Activated naive CD4-positive, alpha-beta T cell treated with anti-CD3 and anti-CD28 coated beads for 36 hours (primary cell): ENCODE measurements around the gene CCL19. TPM values are rescaled to one million over a fixed set of nuclear protein-coding genes. Genes with fewer than 3 reads are reported as not detected.
"Not testable (repeated sequence)": the region's sequence is repeated elsewhere in the genome, so short reads cannot be mapped to it uniquely, and the experiment has no call there.

Experiments used
- CTCF ChIA-PET: fragments of 350-600 bp; sonication (Branson Sonifier 250); formaldehyde crosslinking; loops from one replicate; lab custom pipeline; 2021; ENCODE audit warnings: antibody characterized with exemption; lab: Charles Lee
- DNase-seq: peaks from one replicate; pipeline ENCODE4 v3.0.0-alpha.2; 2020
- H3K27ac Mint-ChIP-seq: one replicate; pipeline ENCODE4 v1.8.0; 2021; ENCODE audit warnings: mild to moderate bottlenecking, mixed read lengths
- H3K27me3 Mint-ChIP-seq: one replicate; pipeline ENCODE4 v1.8.0; 2021; ENCODE audit warnings: low read depth, mixed read lengths
- H3K36me3 Mint-ChIP-seq: one replicate; pipeline ENCODE4 v1.8.0; 2021; ENCODE audit warnings: low read depth, mixed read lengths
- H3K4me1 Mint-ChIP-seq: one replicate; pipeline ENCODE4 v1.8.0; 2021; ENCODE audit warnings: low read depth, mixed read lengths
- H3K4me3 Mint-ChIP-seq: one replicate; pipeline ENCODE4 v1.8.0; 2021; ENCODE audit warnings: mild to moderate bottlenecking, moderate library complexity, mixed read lengths
- H3K9me3 Mint-ChIP-seq: one replicate; pipeline ENCODE4 v1.8.0; 2021; ENCODE audit warnings: mixed read lengths
- intact Hi-C: fragments of 100-400 bp; cut with micrococcal nuclease; formaldehyde crosslinking; loops from one replicate; pipeline ENCODE4 v1.15.1; 2023
- total RNA-seq, 2 experiments: library from RNA; stranded (reverse); gene quantifications; one replicate each; pipeline ENCODE4 v1.2.3, GENCODE V29; 2021

The CCL19 gene
- total RNA-seq, result not detected

- no peaks in the 10 kb centered on the region for H3K4me1 Mint-ChIP-seq
- H3K27me3 Mint-ChIP-seq, result no peaks in the 10 kb centered on the region
- H3K36me3 Mint-ChIP-seq, result no peaks in the 10 kb centered on the region
- intact Hi-C loops, result no loop called here
- CTCF ChIA-PET, result interaction anchor here (0.7 to 1.2 kb wide), 2 partner anchors 11 to 144 kb away, joined by 3 to 5 read pairs; no protein-coding TSS in a partner anchor
- no peaks in the 10 kb centered on the region for H3K9me3 Mint-ChIP-seq
- DNase-seq, result no peak
- H3K27ac Mint-ChIP-seq, result no peak within 1 kb of the TSS
- H3K4me3 Mint-ChIP-seq, result no peak within 1 kb of the TSS
Measured at GRCh38 chr9:34690983-34691935, at the start of gene CCL19. TSS of gene CCL19 (minus strand) at chr9:34691276. CDS start at chr9:34691139, 137 bp downstream.

- DNase-seq, H3K9me3 Mint-ChIP-seq, H3K4me3 Mint-ChIP-seq, H3K36me3 Mint-ChIP-seq, H3K27me3 Mint-ChIP-seq, H3K27ac Mint-ChIP-seq, intact Hi-C loops, H3K4me1 Mint-ChIP-seq: not testable (repeated sequence)
- CTCF ChIA-PET, result interaction anchor here (1.3 kb wide), 1 partner anchor 11 kb away, joined by 3 read pairs; no protein-coding TSS in a partner anchor
Measured at GRCh38 chr9:34740176-34740575, 49.1 kb upstream of the CCL19 start.

- intact Hi-C loops, result no loop called here
- H3K4me1 Mint-ChIP-seq, result peaks cover 3% of the 10 kb centered on the region
- no peaks in the 10 kb centered on the region for H3K27me3 Mint-ChIP-seq
- H3K4me3 Mint-ChIP-seq, result no peak overlapping the region
- no peaks in the 10 kb centered on the region for H3K36me3 Mint-ChIP-seq
- no peaks in the 10 kb centered on the region for H3K9me3 Mint-ChIP-seq
- no peak overlapping the region for H3K27ac Mint-ChIP-seq
- CTCF ChIA-PET, result no interaction called here
- DNase-seq, result no peak
Measured at GRCh38 chr9:34737677-34738260, 46.7 kb upstream of the CCL19 start.

- CTCF ChIA-PET, result interaction anchor here (0.6 kb wide), 1 partner anchor 62 kb away, joined by 3 read pairs; no protein-coding TSS in a partner anchor
- Mint-ChIP-seq H3K9me3 (no peaks in the 10 kb centered on the region), H3K36me3 (no peaks in the 10 kb centered on the region), H3K27ac (no peak overlapping the region), H3K4me1 (no peaks in the 10 kb centered on the region), H3K27me3 (no peaks in the 10 kb centered on the region), H3K4me3 (no peak overlapping the region)
- no peak for DNase-seq
- intact Hi-C loops, result no loop called here
Measured at GRCh38 chr9:34734720-34735119, 43.6 kb upstream of the CCL19 start.

- Mint-ChIP-seq H3K9me3 (no peaks in the 10 kb centered on the region), H3K4me3 (no peak overlapping the region)
Measured at GRCh38 chr9:34732886-34733285, 41.8 kb upstream of the CCL19 start.

GRCh38 chr9:34732478-34732877 is 41.4 kb upstream of the CCL19 start:
- H3K27me3 Mint-ChIP-seq, result no peaks in the 10 kb centered on the region
- CTCF ChIA-PET, result no interaction called here
- H3K4me3 Mint-ChIP-seq, result no peak overlapping the region
- H3K36me3 Mint-ChIP-seq, result no peaks in the 10 kb centered on the region
- H3K27ac Mint-ChIP-seq, result no peak overlapping the region
- no peaks in the 10 kb centered on the region for H3K4me1 Mint-ChIP-seq
- intact Hi-C loops, result no loop called here
- no peak for DNase-seq
- no peaks in the 10 kb centered on the region for H3K9me3 Mint-ChIP-seq

More at GRCh38 chr9:34732886-34733285, 41.8 kb upstream of the CCL19 start:
- intact Hi-C loops, result no loop called here
- Mint-ChIP-seq H3K36me3 (no peaks in the 10 kb centered on the region), H3K27ac (no peak overlapping the region), H3K4me1 (no peaks in the 10 kb centered on the region), H3K27me3 (no peaks in the 10 kb centered on the region)
- DNase-seq, result no peak
- CTCF ChIA-PET, result interaction anchor here (1.4 kb wide), 1 partner anchor 31 kb away, joined by 3 read pairs; no protein-coding TSS in a partner anchor

GRCh38 chr9:34723141-34723540 is 32.1 kb upstream of the CCL19 start:
- Mint-ChIP-seq H3K4me3 (no peak overlapping the region), H3K27me3 (no peaks in the 10 kb centered on the region), H3K9me3 (no peaks in the 10 kb centered on the region), H3K36me3 (no peaks in the 10 kb centered on the region), H3K4me1 (no peaks in the 10 kb centered on the region), H3K27ac (no peak overlapping the region)
- no peak for DNase-seq
- intact Hi-C loops, result no loop called here
- CTCF ChIA-PET, result no interaction called here

- H3K9me3 Mint-ChIP-seq, intact Hi-C loops, H3K27me3 Mint-ChIP-seq, H3K4me3 Mint-ChIP-seq, H3K36me3 Mint-ChIP-seq, H3K27ac Mint-ChIP-seq, DNase-seq, CTCF ChIA-PET, H3K4me1 Mint-ChIP-seq: not testable (repeated sequence)
Measured at GRCh38 chr9:34719769-34720025, 28.6 kb upstream of the CCL19 start.

GRCh38 chr9:34719021-34719768 is 28.1 kb upstream of the CCL19 start:
- no peaks in the 10 kb centered on the region for H3K9me3 Mint-ChIP-seq
- intact Hi-C loops, result no loop called here
- DNase-seq, result no peak
- no peaks in the 10 kb centered on the region for H3K36me3 Mint-ChIP-seq
- H3K4me3 Mint-ChIP-seq, result no peak overlapping the region
- H3K27me3 Mint-ChIP-seq, result no peaks in the 10 kb centered on the region
- CTCF ChIA-PET, result no interaction called here
- no peaks in the 10 kb centered on the region for H3K4me1 Mint-ChIP-seq
- no peak overlapping the region for H3K27ac Mint-ChIP-seq

- intact Hi-C loops, result no loop called here
- H3K27ac Mint-ChIP-seq, result no peak overlapping the region
- CTCF ChIA-PET, result no interaction called here
Measured at GRCh38 chr9:34717996-34718614, 27.0 kb upstream of the CCL19 start.

GRCh38 chr9:34716711-34717110 is 25.6 kb upstream of the CCL19 start:
- H3K9me3 Mint-ChIP-seq, result no peaks in the 10 kb centered on the region
- no peak for DNase-seq
- intact Hi-C loops, result no loop called here
- H3K27me3 Mint-ChIP-seq, result no peaks in the 10 kb centered on the region
- H3K27ac Mint-ChIP-seq, result no peak overlapping the region
- no peaks in the 10 kb centered on the region for H3K4me1 Mint-ChIP-seq
- H3K36me3 Mint-ChIP-seq, result no peaks in the 10 kb centered on the region
- no peak overlapping the region for H3K4me3 Mint-ChIP-seq
- CTCF ChIA-PET, result no interaction called here

More at GRCh38 chr9:34717996-34718614, 27.0 kb upstream of the CCL19 start:
- DNase-seq, result no peak
- Mint-ChIP-seq H3K27me3 (no peaks in the 10 kb centered on the region), H3K4me3 (no peak overlapping the region), H3K9me3 (no peaks in the 10 kb centered on the region), H3K36me3 (no peaks in the 10 kb centered on the region), H3K4me1 (no peaks in the 10 kb centered on the region)

- Mint-ChIP-seq H3K27me3 (no peaks in the 10 kb centered on the region), H3K4me3 (no peak overlapping the region), H3K36me3 (no peaks in the 10 kb centered on the region), H3K9me3 (no peaks in the 10 kb centered on the region), H3K4me1 (no peaks in the 10 kb centered on the region), H3K27ac (no peak overlapping the region)
- CTCF ChIA-PET, result no interaction called here
- no peak for DNase-seq
- intact Hi-C loops, result no loop called here
Measured at GRCh38 chr9:34715639-34716215, 24.7 kb upstream of the CCL19 start.
